Inflammatory macrophage treated with lipopolysaccharide for 1 hour (primary cell): ENCODE measurements around the gene SNAPIN.
"Not testable (repeated sequence)": the region's sequence is repeated elsewhere in the genome, so short reads cannot be mapped to it uniquely, and the experiment has no call there.

ENCODE experiments used
- DNase-seq, 2 donors: peaks; one replicate each; pipeline ENCODE4 v3.0.0-alpha.2; 2020 to 2022

The SNAPIN gene

DNA sequence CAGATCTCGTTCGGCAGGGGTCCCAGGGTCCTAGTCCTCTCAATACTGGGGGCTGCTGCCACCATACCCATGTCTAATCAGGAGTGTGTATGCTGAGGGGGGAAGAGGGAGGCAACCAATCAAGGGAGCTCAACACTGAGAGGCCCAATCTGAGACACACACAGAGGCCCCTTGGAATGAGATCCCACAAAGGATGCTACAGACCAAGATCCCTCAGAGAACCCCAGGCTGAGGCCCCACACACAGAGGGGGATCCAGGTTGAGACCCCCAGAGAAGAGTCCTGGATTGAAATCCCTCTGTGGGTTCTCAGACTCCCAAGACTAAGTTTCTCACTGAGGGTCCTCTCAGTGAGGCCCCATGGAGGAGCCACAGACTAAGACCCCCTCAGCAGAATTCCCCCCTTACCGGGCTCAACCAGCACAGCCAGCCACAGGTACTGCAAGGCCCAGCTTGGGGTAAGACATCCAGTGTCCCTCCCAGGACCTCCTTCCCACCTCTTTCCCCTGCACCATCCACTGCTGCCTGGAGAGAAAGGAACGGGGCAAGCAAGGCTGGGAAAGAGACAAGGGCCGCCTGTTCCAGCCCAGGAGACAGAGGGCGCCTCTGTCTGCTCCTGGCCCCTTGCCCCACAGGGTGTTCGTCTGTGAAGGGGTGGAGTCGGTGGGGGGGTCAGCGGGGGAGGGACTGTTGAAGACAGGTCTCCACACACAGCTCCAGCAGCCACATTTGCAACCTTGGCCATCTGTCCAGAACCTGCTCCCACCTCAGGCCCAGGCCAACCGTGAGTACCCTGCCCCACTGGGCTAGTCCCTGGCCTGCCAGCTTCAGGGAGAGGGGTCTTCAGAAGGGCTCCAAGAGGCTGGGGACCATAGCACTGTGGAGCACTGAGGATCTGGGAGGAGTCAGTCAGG lies 30.5 kb upstream of the SNAPIN start, which contains the start of gene S100A1:
Gene S100A1 (plus strand): TSS at position 720 of the 912 bp plus-strand sequence. CDS start 2,088 bp downstream, outside the sequence.
- no peak for DNase-seq

DNA sequence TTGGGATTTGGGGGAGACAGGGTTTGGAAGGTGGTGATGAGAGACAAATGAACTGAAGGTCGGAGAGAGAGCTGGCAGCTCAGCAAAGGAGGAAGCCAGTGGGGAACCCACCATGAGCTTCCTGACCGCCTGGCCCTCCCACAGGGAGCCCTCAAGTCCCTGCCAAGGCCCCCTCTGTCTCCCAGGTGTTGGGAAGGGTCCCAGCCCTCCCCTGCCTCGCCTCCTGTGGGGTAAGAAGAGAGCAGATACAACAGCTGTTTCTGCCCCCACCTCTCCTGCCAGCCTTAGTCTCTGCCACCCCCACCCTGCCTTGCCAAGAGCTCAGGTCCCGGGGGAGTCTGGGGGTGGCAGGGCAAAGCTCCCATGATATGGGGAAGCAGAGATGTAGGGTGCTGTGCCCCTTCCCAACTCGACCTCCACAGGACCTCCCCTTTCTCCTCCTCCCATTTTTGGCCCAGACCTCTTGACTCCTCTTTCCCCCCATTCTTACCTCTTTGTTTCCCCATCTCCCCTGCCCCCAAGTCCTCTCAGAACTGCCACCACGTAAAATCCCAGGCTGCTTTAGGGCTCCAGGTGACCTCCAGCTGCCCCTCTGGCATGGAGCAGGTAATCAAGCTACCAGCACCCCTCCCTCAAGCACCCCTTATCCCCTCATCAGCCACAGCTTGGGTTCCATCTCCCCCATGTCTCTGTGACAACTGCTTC lies 29.7 kb upstream of the SNAPIN start:
- DNase-seq, result no peak

DNA sequence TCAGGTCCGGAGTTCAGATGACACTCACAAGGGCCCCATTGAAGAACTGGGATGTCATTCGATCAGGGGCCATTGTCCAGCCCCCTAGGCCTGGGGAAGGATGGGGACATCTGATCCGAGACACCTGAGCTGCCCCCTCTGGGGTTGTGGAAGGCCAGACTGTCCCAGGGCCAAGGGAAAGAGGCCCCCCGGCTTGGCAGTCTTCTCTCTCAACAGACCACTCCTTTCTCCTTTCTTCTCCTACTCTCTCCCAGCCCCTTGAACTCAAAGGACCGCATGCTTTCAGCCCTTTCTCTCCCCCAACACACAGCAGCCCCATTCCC lies 29.2 kb upstream of the SNAPIN start:
- no peak for DNase-seq

DNA sequence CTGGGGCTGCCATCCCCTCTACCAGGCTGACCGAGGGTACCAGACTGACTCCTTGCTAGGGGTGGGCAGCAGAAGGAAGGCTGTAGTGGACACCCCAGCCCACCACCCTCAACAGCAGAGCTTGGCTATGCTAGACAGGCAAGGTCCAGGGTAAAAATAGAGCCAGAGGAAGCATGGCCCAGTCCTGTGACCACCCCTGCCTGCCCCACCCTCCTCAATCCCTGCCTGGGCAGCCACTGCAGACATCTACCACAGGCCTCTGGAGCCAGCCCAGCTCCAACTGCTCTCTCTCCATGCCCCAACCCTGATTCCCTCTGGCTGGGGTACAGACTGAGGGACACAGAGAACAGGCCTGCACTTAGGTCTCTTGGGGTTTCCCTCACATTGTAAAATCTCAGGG lies 28.5 kb upstream of the SNAPIN start:
- no peak for DNase-seq

DNA sequence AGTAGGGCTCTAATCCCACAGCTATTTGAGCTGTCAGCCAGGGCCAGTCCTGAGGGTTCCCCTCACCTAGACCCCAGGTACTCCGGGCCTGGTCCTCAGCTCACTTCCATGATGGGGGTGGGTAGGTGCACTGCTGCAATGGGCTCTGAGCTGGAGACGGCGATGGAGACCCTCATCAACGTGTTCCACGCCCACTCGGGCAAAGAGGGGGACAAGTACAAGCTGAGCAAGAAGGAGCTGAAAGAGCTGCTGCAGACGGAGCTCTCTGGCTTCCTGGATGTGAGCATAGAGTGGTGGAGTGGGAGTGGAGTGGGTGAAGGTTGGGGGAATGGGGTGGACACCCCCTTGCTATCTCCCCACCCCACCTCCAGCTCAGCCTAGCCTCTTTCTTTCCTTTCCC lies 28.1 kb upstream of the SNAPIN start:
- no peak for DNase-seq

DNA sequence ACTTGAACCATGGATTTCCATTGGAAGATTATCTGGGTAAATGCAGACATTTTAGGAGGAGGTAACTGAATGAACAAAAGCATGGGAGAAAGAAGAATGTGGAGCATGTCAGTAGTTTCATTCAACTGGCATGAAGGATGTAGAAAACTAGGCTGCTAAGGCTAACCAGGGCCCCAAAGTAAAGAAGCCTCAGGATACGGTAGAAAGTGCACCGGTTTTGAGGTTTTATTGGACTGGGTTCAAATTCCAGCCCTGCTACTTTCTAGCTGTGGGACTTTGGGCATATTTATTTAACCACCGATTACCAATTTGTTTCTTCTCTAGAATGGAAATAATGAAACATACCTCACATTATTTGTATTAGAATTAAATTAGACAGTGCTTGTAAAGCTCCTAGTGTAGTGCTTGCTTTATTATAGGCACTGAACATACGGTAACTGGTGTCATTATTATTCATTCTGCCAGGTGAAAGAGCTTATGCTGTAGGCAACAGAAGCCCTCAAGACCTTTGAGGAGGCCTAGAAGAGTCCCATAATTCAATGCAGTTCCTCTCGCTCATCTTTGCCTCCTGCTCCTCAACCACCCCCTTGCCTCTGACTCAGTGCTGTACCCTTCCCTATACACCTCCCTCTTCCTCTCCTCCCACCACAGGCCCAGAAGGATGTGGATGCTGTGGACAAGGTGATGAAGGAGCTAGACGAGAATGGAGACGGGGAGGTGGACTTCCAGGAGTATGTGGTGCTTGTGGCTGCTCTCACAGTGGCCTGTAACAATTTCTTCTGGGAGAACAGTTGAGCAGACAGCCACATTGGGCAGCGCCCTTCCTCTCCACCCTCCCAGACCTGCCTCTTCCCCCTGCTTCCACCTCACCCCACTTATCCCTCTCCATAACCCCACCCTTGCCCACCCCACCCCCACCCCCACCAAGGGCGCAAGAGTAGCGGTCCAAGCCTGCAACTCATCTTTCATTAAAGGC lies 27.2 kb upstream of the SNAPIN start:
- no peak for DNase-seq

DNA sequence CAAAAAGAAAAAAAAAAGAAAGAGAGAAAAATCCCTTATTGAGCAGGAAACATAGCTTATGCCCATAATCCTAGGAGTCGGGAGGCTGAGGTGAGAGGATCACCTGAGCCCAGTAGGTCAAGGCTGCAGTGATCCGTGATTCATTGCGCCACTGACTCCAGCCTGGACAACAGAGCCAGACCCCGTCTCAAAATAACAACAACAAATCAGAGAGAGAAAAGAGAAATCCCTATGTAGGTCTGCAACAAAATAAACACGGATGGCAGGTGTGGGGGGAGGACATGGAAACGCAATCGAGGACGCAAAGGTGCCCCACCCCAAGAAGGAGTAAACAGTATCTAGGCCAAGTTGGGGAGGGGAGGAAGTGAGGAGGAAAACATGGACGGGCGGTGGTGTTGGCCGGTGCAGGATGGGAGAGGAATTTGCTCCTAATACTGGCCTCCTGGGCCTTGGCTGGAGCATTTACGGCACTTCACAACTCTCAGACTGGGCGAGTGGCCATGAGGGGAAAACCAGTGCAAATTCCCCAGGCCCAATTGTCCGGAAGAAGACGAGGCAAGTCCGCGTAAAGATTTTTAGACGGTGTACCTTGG lies 25.2 kb upstream of the SNAPIN start:
- no peak for DNase-seq

DNA sequence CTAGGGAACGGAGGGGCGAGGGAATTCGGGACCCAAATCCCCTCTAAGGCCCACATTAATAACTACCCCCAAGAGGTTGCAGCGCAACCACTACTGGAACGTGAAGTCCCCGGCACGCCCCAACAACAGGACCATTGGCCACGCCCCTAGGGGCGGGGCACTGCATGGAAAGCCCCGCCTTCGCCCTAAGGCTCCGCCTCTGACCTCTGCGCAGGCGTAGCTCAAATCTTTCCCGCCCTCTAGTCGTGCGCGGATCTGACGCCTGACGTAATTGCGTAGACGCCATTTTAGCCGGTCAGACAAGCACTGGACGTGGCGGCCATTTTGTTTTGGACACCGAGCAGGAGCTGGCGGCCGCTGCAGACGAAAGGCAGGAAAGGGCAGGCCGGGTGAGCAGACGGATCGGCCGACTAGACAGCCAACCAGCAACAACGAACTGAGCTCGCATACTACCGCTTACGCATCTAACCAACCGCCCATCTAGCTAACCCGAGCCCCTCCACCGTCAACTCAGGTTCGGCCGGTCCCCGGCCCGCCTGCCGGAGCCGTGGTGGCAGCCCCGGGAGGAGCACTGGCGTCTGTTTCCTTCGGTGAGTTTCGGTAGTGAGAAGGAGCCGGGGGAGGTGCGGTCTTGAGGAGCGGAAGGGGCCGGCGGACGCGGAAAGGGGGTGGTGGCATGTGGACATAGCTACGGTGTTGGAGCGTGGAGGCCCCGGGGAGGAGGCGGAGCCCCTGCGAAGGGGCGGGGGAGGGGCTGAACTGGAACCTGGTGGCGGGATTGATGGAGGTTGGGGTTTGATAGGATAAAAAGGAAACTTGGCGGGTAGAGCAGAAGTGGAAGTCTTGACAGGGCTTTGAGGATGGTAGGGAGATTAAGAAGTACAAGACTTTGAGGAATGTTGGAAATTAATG lies 24.5 kb upstream of the SNAPIN start, which contains the start of gene CHTOP:
Gene CHTOP (plus strand): TSS at position 313 of the 912 bp plus-strand sequence. CDS start 2,523 bp downstream, outside the sequence.
- peak; percentile 98 to 100 for DNase-seq

DNA sequence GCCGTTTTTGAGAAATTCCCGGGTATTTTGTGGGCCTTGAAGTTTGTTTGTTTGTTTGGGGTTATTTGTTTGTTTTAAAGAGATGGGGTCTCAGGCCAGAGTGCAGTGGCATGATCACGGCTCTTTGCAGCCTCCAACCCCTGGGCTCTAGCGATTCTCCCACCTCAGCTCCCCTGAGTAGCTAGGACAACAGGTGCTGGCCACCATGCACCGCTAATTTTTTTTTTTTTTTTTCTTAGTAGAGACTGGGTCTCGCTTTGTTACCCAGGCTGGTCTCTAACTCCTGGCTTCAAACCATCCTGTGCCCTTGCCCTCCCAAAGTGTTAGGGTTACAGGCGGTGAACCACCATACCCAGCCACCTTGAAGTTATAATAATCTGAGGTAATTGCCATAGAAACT lies 22.6 kb upstream of the SNAPIN start:
- DNase-seq, result no peak

DNA sequence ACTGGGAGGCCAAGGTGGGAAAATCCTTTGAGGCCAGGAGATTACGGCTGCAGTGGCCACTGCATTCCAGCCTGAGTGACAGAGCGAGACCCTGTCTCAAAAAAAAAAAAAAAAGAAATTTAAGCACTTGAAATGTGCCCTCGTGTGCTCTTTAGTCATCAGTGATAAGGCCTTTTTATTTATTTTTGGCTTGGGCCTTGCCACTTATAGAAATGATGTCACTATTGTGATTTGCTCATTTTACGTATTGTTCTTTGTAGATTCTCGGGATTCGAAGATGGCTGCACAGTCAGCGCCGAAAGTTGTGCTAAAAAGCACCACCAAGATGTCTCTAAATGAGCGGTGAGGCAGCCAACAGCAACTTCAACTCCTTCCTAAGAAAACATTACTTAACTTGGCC lies 22.2 kb upstream of the SNAPIN start:
- DNase-seq, result no peak

DNA sequence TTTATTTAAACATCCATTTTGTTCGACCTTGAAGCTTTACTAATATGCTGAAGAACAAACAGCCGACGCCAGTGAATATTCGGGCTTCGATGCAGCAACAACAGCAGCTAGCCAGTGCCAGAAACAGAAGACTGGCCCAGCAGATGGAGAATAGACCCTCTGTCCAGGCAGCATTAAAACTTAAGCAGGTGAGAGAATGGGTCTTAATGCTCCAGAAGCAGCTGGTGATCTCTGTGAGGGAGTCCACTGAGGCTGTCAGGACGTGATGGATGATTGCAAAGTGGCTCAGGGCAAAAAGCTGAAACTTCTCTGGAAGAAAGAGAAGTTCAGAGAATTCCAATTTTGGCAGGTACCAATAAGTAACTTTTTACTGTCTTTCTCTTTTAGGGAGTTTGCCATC lies 20.2 kb upstream of the SNAPIN start:
- no peak for DNase-seq

DNA sequence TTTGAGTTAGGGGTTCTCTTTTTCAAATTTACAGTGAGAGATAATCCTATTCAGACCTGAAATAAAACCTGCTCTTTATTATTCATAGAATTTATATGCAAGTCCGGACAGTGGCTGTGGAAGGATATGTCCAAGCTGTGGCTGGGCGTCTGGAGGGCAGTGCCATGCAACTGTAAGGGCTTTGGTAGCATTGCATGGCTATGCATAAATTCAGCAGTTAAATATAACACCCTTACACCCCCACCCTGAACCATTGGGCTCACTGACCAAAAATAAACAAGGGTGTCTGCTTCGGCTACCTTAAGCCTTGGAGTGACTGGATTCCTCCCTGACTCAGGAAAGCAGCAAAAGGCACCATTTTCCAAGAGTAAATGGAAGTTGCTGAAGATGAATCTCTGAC lies 19.2 kb upstream of the SNAPIN start:
- no peak for DNase-seq

DNA sequence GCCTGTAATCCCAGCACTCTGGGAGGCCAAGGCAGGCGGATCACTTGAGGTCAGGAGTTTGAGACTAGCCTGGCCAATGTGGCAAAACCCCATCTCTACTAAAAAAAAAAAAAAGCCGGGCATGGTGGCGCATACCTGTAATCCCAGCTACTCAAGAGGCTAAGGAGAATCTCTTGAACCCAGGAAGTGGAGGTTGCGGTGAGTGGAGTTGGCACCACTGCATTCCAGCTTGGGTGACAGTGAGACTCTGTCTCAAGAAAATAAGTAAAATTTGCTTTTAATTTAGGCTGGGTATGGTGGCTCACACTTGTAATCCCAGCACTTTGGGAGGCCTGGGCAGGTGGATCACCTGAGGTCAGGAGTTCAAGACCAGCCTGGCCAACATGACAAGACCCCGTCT lies 18.3 kb upstream of the SNAPIN start:
- DNase-seq, result not testable (repeated sequence)

DNA sequence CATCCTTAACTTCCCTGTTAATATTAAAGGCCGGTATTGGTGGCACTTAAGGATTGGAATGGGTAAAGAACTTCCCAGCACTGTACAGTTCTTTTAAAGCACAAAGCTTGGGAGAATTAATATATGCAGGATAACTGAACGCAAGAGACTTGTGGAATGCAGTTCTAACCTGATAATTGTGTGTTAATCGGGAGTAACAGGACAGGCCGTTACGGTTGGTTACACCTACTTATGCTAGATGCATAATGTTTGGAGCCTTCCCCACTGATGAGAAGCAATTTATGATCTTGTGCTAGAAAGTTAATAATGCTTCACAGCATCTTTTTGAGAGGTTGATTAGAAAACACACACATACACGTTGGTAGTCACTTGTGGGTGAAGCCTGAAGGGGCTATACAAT lies 17.6 kb upstream of the SNAPIN start:
- DNase-seq, result no peak

DNA sequence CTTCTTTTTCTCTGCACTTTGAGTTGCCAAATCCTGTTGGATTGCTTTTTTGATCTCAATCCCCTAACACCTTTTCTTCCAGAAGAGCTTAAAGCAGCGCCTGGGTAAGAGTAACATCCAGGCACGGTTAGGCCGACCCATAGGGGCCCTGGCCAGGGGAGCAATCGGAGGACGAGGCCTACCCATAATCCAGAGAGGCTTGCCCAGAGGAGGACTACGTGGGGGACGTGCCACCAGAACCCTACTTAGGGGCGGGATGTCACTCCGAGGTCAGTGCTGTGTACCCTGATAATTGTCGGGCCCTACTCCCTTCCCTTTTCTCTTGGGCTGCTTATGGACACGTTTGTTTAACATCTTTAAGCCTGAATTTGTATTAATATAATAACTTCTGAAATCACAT lies 16.3 kb upstream of the SNAPIN start:
- no peak for DNase-seq

DNA sequence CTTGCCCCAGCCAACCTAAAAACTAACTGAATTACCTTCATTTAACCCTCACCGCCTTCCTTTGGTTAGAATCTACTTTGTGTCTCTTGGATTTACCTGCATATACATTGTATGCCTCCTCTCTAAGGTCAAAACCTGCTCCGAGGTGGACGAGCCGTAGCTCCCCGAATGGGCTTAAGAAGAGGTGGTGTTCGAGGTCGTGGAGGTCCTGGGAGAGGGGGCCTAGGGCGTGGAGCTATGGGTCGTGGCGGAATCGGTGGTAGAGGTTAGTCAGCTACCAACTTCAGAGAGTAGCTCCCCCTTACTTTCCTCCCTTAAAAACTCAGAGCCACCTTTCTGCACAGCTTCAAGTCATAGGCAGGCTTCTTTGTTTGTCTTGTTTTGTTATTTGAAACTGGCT lies 15.4 kb upstream of the SNAPIN start:
- DNase-seq, result no peak

DNA sequence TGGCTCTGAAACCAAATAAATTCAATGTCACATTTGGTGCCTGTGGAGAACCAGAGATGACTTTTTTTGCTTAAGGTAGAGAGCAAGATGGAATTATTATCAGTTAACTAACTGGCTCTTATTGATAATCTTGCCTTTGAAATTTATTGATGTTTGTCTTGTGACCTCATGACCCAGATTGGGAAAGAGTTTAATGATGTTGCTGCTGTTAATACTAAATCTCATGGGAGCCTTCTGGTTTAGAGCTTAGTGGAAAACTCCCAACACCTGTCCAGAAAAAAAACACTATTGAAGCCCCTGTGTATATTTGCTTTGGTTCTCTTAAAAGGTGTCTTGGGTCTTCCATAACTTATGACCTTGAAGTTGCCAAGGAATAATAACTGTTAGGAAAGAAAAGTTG lies 14.7 kb upstream of the SNAPIN start:
- no peak for DNase-seq

DNA sequence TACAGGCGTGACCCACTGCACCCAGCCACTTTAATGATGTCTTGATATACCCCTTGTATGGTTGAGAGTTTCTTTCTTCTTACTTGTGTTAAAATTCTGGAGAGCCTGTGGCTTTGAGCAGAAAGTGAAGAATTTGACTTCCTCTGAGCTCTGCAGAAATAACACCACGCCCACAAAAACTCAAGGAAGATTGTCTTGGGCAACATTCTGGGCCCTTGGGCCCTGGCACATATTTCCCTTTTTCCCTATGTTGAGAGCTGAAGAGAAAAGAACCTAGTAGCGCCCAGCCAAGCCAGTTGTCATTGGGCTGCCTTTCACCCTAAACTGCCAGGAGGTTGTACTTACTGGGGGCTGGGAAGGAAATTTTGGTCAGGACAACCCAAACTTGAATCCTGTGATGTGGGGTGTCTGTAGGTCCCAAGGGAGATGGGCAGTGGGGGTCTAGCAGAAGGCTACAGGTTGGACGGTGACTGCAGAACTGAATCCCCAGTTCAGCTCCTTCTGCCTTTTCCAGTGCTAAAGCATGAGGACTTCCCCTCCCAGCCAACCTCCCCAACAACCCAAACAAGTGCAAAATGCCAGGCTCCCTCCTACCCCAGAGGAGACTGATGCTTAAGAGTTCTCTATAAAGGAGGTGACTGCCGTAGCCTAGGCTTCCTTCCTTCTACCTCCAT lies 11.7 kb upstream of the SNAPIN start:
- peak; percentile 80 to 86 for DNase-seq

DNA sequence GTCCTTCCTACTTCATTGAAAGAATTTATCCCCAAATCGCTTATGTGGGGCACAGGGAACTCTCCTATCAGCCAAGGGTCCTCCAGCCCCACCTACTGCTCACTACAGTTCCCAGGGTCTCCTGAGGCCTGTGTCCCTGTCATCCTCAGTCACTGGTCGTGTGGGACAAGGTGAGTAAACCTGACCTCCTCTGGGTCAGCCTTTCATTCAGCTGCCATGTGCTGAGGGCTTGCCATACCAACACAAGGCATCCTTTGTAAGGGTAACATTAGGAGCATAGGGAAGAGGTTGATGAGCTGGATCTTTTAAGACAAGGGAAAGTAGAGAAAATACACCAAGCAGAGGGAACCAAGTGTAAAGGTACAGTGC lies 11.2 kb upstream of the SNAPIN start:
- DNase-seq, result no peak

DNA sequence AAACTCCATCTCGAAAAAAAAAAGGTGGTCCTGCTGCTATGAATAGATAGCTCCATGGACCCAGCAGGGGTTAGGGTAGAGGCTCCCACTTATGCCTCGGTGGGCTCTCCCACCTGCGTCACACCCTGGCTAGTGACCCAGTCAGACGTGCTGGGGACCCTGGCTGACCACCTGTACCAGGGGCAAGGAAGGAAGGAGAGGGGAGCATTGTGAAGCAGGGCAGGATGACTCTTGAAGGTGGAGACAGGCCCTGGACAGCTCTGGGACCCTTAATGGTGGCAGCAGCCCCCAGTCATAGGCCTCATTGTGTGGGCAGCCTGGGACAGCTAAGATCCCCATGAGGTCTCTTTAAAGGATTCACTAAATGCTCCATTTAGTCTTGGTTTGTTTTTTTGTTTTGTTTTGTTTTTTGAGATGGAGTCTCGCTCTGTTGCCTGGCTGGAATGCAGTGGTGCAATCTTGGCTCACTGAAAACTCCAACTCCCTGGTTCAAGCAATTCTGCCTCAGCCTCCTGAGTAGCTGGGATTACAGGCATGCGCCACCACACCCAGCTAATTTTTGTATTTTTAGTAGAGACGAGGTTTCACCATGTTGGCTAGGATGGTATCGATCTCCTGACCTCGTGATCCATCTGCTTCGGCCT lies 10.4 kb upstream of the SNAPIN start:
- no peak for DNase-seq
